Erythroblast (primary cell): ENCODE data around the gene MTERF1.

ENCODE experiments used
- GATA1 ChIP-seq: IDR thresholded peaks from 2 replicates; pipeline ENCODE4 v1.6.1; 2011; ENCODE audit warnings: low read depth, mild to moderate bottlenecking, control low read depth, low read length, moderate library complexity
- POLR2A ChIP-seq: IDR thresholded peaks from 2 replicates; pipeline ENCODE4 v1.6.1; 2011; ENCODE audit warnings: mild to moderate bottlenecking, low read length

- TF ChIP-seq GATA1: no peak
- TF ChIP-seq POLR2A: no peak
These were observed 34.1 kb downstream of the MTERF1 start for GRCh38 chr7:91846436-91846835.
